ENCODE results near the gene MACROD2. TPM values are rescaled to one million over a fixed set of nuclear protein-coding genes. Genes with fewer than 3 reads are reported as not detected.

MACROD2 gene
- total RNA-seq, 6 experiments from 2014 or later = 0.05 to 0.57 (median 0.11) TPM; not detected in 1

DNA sequence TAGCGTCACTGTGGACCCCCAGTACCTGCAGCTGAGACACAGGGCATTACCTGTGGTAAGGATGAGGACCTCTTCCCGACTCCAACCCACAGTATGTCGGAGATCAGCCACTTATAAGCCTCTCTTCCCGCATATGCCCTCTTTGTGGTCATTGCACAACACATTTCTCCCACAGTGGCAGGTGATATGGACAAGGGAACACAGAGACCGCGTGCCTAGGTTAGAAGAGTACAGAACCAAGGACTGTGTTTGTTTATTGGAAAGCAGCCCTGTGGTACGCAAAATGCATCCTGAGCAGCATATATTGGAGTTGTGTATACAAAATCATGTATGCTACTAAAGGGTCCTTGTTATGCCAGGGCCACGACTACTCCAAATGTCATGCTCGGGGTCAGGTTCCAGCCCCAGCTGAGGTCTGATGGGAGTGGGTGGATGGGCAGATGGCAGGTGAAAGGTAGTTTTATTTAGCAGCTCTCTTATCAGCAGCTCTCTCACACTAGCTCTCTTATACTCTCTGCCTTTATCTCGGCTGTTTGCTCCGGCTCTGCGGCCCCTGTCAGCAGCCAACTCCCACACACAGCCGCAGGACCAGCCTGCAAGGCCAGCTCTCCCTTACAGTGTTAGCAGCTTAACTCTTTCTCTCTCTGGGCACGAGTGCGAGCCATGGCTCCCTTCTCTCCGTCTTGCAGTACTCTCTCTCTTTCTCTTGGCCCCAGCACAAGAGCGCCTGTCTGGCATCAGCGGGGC is 2009.0 kb downstream of the MACROD2 start:
- no peak for DNase-seq
- Mint-ChIP-seq H3K9me3 (peaks cover 31% of the 10 kb centered on the region), H3K27ac (no peak overlapping the region), H3K27me3 (ENCODE audit: insufficient read depth) (no peaks in the 10 kb centered on the region), H3K4me3 (no peak overlapping the region), H3K4me1 (ENCODE audit: low read depth) (no peaks in the 10 kb centered on the region), H3K36me3 (ENCODE audit: low read depth) (no peaks in the 10 kb centered on the region)
- TF ChIP-seq, protein P1, sequence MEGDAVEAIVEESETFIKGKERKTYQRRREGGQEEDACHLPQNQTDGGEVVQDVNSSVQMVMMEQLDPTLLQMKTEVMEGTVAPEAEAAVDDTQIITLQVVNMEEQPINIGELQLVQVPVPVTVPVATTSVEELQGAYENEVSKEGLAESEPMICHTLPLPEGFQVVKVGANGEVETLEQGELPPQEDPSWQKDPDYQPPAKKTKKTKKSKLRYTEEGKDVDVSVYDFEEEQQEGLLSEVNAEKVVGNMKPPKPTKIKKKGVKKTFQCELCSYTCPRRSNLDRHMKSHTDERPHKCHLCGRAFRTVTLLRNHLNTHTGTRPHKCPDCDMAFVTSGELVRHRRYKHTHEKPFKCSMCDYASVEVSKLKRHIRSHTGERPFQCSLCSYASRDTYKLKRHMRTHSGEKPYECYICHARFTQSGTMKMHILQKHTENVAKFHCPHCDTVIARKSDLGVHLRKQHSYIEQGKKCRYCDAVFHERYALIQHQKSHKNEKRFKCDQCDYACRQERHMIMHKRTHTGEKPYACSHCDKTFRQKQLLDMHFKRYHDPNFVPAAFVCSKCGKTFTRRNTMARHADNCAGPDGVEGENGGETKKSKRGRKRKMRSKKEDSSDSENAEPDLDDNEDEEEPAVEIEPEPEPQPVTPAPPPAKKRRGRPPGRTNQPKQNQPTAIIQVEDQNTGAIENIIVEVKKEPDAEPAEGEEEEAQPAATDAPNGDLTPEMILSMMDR (IDR thresholded peaks at IDR 0.05) = no peak

DNA sequence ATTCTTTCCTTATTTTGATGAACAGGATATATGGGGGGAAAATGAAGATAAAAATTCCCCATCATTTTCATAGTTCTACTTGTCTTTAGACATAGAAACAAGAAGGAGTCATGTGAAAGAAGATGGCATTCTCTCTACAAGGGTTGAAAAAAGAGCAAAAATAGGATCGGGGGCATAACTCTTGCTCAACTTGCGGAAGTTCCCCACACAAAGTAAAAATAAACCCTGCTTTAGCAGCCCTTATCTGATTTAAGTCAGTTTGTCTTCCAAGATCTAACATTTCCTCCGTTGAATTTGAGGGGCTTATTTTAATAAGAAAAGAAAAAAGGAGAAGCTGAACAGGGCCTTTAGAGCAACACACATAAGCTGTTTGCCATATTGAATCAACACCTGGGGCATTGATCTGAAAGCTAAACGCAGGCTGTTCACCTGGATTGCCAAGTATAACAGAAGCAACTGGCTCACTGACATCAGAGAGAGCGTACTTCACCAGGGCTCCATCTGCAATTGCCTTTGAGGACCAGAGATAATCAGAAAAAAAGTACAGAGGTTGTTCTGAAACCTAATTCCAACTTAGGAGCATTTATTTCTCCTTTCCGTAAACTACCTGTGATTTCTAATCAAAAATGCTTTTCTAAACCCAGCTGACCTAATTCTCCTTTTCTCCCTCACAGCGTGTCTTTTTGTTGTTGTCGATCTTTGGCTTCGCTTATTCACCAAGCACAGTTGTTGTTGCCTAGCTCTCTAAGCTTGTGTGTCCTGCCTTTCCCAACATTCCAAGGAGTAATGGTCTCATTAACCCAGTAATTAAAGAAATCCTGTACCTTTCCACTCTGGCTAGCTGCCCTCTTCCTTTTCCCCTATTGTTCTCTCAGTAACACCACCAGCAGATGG is 2010.0 kb downstream of the MACROD2 start:
- Mint-ChIP-seq H3K9me3 (peaks cover 32% of the 10 kb centered on the region), H3K27me3 (ENCODE audit: insufficient read depth) (no peaks in the 10 kb centered on the region), H3K27ac (no peak overlapping the region), H3K36me3 (ENCODE audit: low read depth) (no peaks in the 10 kb centered on the region), H3K4me1 (ENCODE audit: low read depth) (no peaks in the 10 kb centered on the region), H3K4me3 (no peak overlapping the region)
- DNase-seq = no peak
- TF ChIP-seq, protein P1 (IDR thresholded peaks at IDR 0.05) = no peak

DNA sequence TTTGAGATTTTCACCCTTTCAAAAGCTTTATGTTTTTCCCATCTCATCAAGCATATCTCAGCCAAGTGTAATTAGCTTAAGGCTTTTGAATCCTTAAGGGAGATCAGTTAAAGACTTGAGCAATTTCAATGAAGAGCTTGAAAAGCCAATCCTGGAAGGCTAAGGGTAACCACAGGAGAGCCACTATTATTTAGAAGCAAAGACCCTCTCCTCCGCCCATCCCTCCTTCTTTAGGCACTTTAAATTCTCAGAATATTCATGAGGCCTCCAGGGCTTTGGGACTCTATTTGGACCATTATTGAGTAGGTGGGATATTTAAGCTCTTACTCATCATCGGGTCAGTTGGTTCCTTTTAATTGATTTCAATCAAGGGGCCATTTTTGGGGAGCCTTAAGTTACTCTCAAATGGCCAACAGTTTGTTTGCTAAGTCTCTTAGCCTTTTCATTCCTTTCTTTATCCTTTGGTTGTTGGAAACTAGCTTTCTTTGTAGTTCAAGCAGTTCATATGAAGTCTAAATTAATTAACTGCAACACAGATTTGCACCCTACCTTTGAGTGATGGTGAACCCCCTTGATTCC is 2010.7 kb downstream of the MACROD2 start:
- TF ChIP-seq, protein P1 (IDR thresholded peaks at IDR 0.05) = no peak
- peaks cover 30% of the 10 kb centered on the region for H3K9me3 Mint-ChIP-seq
- H3K36me3 Mint-ChIP-seq (ENCODE audit: low read depth) = no peaks in the 10 kb centered on the region
- no peaks in the 10 kb centered on the region for H3K4me1 Mint-ChIP-seq (ENCODE audit: low read depth)
- no peak for DNase-seq
- H3K27me3 Mint-ChIP-seq (ENCODE audit: insufficient read depth) = no peaks in the 10 kb centered on the region; the same call in 1 of the 2 replicates
- H3K27ac Mint-ChIP-seq = no peak overlapping the region
- no peak overlapping the region for H3K4me3 Mint-ChIP-seq

DNA sequence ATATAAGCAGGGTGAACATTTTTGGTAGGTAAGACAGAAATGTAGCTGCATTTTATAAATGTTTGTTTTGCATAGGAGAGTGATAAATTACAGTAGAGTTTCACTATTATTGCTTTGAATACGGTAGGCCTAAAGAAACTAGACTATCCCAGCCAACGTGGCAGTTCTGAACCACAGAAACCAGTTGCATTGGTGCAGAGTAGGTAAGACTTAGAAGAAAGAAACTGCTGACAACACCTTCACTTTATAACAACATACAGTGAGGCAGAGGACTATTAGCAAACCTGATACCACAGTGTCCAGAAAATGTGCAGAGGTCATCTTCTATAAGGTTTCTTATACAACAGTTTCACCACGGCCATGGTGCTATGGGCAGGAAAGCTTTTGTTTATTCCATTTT is 2011.8 kb downstream of the MACROD2 start:
- Mint-ChIP-seq H3K4me1 (ENCODE audit: low read depth) (no peaks in the 10 kb centered on the region), H3K27ac (no peak overlapping the region), H3K27me3 (ENCODE audit: insufficient read depth) (no peaks in the 10 kb centered on the region; the same call in 1 of the 2 replicates), H3K9me3 (peaks cover 35% of the 10 kb centered on the region), H3K36me3 (ENCODE audit: low read depth) (no peaks in the 10 kb centered on the region), H3K4me3 (no peak overlapping the region)
- TF ChIP-seq, protein P1 (IDR thresholded peaks at IDR 0.05) = no peak
- DNase-seq = no peak

DNA sequence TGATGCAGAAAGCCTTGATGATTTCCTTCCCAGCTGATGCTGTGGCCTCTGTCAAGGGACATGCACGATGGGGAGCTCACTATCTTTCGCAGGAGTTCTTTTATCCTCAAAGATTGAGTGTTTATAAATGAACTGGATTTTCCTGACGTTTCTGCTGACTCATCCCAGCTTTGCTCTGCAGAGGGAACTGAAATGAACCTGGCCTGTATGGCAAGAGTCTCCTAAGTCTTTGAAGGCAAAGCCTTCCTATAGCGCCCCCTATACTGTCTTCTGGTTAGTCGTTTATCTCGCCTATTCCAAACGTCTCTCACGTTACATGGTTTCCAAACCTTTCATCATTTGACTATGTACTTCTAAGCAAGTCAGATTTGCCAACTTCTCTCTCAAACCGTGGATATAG is 2012.6 kb downstream of the MACROD2 start:
- Mint-ChIP-seq H3K4me1 (ENCODE audit: low read depth) (no peaks in the 10 kb centered on the region), H3K36me3 (ENCODE audit: low read depth) (no peaks in the 10 kb centered on the region), H3K27ac (no peak overlapping the region), H3K4me3 (no peak overlapping the region), H3K27me3 (ENCODE audit: insufficient read depth) (no peaks in the 10 kb centered on the region; the same call in 1 of the 2 replicates), H3K9me3 (peaks cover 42% of the 10 kb centered on the region)
- DNase-seq = no peak
- TF ChIP-seq, protein P1 (IDR thresholded peaks at IDR 0.05) = no peak
